H1 (cell line): Measurements from ENCODE around the gene GJA5. TPM values are rescaled to one million over a fixed set of nuclear protein-coding genes. Genes with fewer than 3 reads are reported as not detected.

Experiments used
- CTCF ChIA-PET: fragments of 300-600 bp; sonication (Branson Sonifier 250); formaldehyde crosslinking; loops from one replicate; lab custom pipeline; 2021; ENCODE audit not compliant: partially characterized antibody; lab: Charles Lee
- POLR2A ChIA-PET: fragments of 300-600 bp; sonication (Branson Sonifier 250); formaldehyde crosslinking; loops from one replicate; lab custom pipeline; 2021; ENCODE audit warnings: inconsistent platforms; ENCODE audit not compliant: partially characterized antibody; lab: Charles Lee
- DNase-seq, 2 experiments: peaks; one replicate each; pipeline versions ENCODE4 v3.0.0 to v3.0.0-alpha.2; 2010 to 2022; ENCODE audit warnings: low spot score in 2 of 2, low read depth in 1 of 2, mixed read lengths in 1 of 2
- FAIRE-seq: peaks from 2 replicates; lab custom pipeline; 2011; peaks lifted over from hg19 to GRCh38; lab: Jason Lieb, UNC
- H2AFZ ChIP-seq: 2 replicates; pipeline ENCODE4 v1.8.1; 2012; ENCODE audit warnings: low read length, inconsistent platforms
- H2AK5ac ChIP-seq: 2 replicates; pipeline ENCODE4 v1.6.1; 2013; ENCODE audit warnings: low read depth, low read length
- H2BK120ac ChIP-seq: replicated peaks from 2 replicates; pipeline ENCODE3; 2013; ENCODE audit warnings: low read depth, low read length, inconsistent platforms
- H2BK12ac ChIP-seq: 2 replicates; pipeline ENCODE4 v1.6.1; 2013; ENCODE audit warnings: low read depth, low read length
- H2BK15ac ChIP-seq: 2 replicates; pipeline ENCODE4 v1.6.1; 2013; ENCODE audit warnings: low read length
- H2BK20ac ChIP-seq: 2 replicates; pipeline ENCODE4 v1.6.1; 2013; ENCODE audit warnings: low read length
- H2BK5ac ChIP-seq: 2 replicates; pipeline ENCODE4 v1.6.1; 2013; ENCODE audit warnings: low read depth, low read length
- H3K14ac ChIP-seq: 2 replicates; pipeline ENCODE4 v1.6.1; 2013; ENCODE audit warnings: inconsistent platforms; ENCODE audit not compliant: insufficient read length
- H3K18ac ChIP-seq: 2 replicates; pipeline ENCODE4 v1.6.1; 2013; ENCODE audit warnings: low read length; ENCODE audit errors: extremely low read depth
- H3K23ac ChIP-seq: 2 replicates; pipeline ENCODE4 v1.6.1; 2013; ENCODE audit warnings: inconsistent platforms; ENCODE audit not compliant: insufficient read length
- H3K23me2 ChIP-seq: 2 replicates; pipeline ENCODE4 v1.6.1; 2013; ENCODE audit warnings: low read depth, low read length
- H3K27ac ChIP-seq: 2 replicates; pipeline ENCODE4 v1.6.1; 2011; ENCODE audit warnings: low read depth, low read length, inconsistent platforms
- H3K27me3 ChIP-seq, 4 experiments: replicated peaks in 1 of 4; 1 replicate in 1 of 4; 2 replicates in 3 of 4; pipeline versions ENCODE4 v1.6.1 to v1.8.1; 2011 to 2013; ENCODE audit warnings: low read length in 3 of 4, mild to moderate bottlenecking in 3 of 4, inconsistent platforms in 2 of 4, mixed read lengths in 2 of 4, moderate library complexity in 1 of 4; ENCODE audit not compliant: control insufficient read depth in 3 of 4, insufficient read depth in 3 of 4; ENCODE audit errors: extremely low read depth in 1 of 4
- H3K36me3 ChIP-seq, 4 experiments: 2 replicates each; pipeline versions ENCODE4 v1.6.1 to v1.8.1; 2011 to 2013; ENCODE audit warnings: mild to moderate bottlenecking in 4 of 4, low read length in 3 of 4, moderate library complexity in 2 of 4, control low read depth in 1 of 4, inconsistent platforms in 1 of 4; ENCODE audit not compliant: insufficient read depth in 4 of 4, control insufficient read depth in 2 of 4
- H3K4ac ChIP-seq: replicated peaks from 2 replicates; pipeline ENCODE3; 2013; ENCODE audit warnings: low read length, low read depth, mixed read lengths, inconsistent platforms; ENCODE audit not compliant: insufficient read length
- H3K4me1 ChIP-seq, 4 experiments: replicated peaks in 1 of 4; 1 replicate in 1 of 4; 2 replicates in 3 of 4; pipeline versions ENCODE4 v1.6.1 to v1.8.1; 2011 to 2013; ENCODE audit warnings: low read length in 3 of 4, inconsistent platforms in 2 of 4, mixed read lengths in 1 of 4; ENCODE audit not compliant: insufficient read depth in 4 of 4, control insufficient read depth in 3 of 4
- H3K4me2 ChIP-seq, 2 experiments: 2 replicates each; pipeline versions ENCODE4 v1.6.1 to v1.8.1; 2011 to 2013; ENCODE audit warnings: low read depth in 2 of 2, low read length in 2 of 2, control low read depth in 1 of 2, inconsistent platforms in 1 of 2, mild to moderate bottlenecking in 1 of 2; ENCODE audit not compliant: insufficient read depth in 1 of 2
- H3K4me3 ChIP-seq, 4 experiments: fragments of 200-600, 300-600 bp in 1 of 4; sonication (generic), shearing (Covaris generic), sonication (Bioruptor Twin) in 1 of 4; 2 replicates each; pipeline versions ENCODE4 v1.5.1 to v1.8.1; 2011 to 2016; ENCODE audit warnings: low read length in 4 of 4, low read depth in 3 of 4, control low read depth in 2 of 4, inconsistent platforms in 2 of 4, mild to moderate bottlenecking in 2 of 4, mixed read lengths in 1 of 4, moderate library complexity in 1 of 4; ENCODE audit not compliant: insufficient read depth in 2 of 4; ENCODE audit errors: extremely low read depth in 1 of 4
- H3K56ac ChIP-seq: replicated peaks from 2 replicates; pipeline ENCODE3; 2013; ENCODE audit warnings: low read depth, mild to moderate bottlenecking, mixed read lengths, low read length, inconsistent platforms; ENCODE audit not compliant: insufficient read length
- H3K79me1 ChIP-seq: 2 replicates; pipeline ENCODE4 v1.6.1; 2013; ENCODE audit warnings: low read depth, low read length, control low read depth
- H3K79me2 ChIP-seq, 2 experiments: 2 replicates each; pipeline versions ENCODE4 v1.6.1 to v1.8.1; 2012 to 2013; ENCODE audit warnings: low read length in 2 of 2, mild to moderate bottlenecking in 2 of 2, inconsistent platforms in 1 of 2; ENCODE audit not compliant: insufficient read depth in 2 of 2, control insufficient read depth in 1 of 2
- H3K9ac ChIP-seq, 4 experiments: replicated peaks in 1 of 4; 1 replicate in 1 of 4; 2 replicates in 3 of 4; pipeline versions ENCODE4 v1.6.1 to v1.8.1; 2011 to 2013; ENCODE audit warnings: low read depth in 3 of 4, low read length in 3 of 4, control low read depth in 2 of 4, mild to moderate bottlenecking in 2 of 4, moderate library complexity in 2 of 4, inconsistent platforms in 1 of 4; ENCODE audit errors: extremely low read depth in 1 of 4
- H3K9me3 ChIP-seq, 2 experiments: 2 replicates each; pipeline versions ENCODE4 v1.6.1 to v1.8.1; 2012 to 2013; ENCODE audit warnings: mild to moderate bottlenecking in 2 of 2, moderate library complexity in 2 of 2, control low read depth in 1 of 2, inconsistent platforms in 1 of 2, low read depth in 1 of 2, low read length in 1 of 2, mixed read lengths in 1 of 2; ENCODE audit not compliant: insufficient read depth in 2 of 2
- H4K20me1 ChIP-seq, 2 experiments: replicated peaks in 1 of 2; 2 replicates each; pipeline versions ENCODE3 to v1.8.1; 2011 to 2013; ENCODE audit warnings: inconsistent platforms in 2 of 2, low read length in 2 of 2, mild to moderate bottlenecking in 1 of 2; ENCODE audit not compliant: insufficient read depth in 2 of 2, control insufficient read depth in 1 of 2
- H4K5ac ChIP-seq: 2 replicates; pipeline ENCODE4 v1.6.1; 2013; ENCODE audit warnings: low read length, low read depth, mixed read lengths, inconsistent platforms; ENCODE audit not compliant: insufficient read length
- H4K8ac ChIP-seq: 2 replicates; pipeline ENCODE4 v1.8.0; 2013; ENCODE audit warnings: mild to moderate bottlenecking, moderate library complexity, low read length, inconsistent platforms; ENCODE audit not compliant: insufficient read depth; ENCODE audit errors: extremely low read depth
- H4K91ac ChIP-seq: replicated peaks from 2 replicates; pipeline ENCODE3; 2013; ENCODE audit warnings: low read length, mixed read lengths, inconsistent platforms; ENCODE audit not compliant: insufficient read length
- CHD2 ChIP-seq: IDR thresholded peaks from 2 replicates; pipeline ENCODE4 v1.6.1; 2012; ENCODE audit warnings: low read length, improper control_type of control experiment
- EP300 ChIP-seq, 2 experiments: IDR thresholded peaks; 1 replicate in 1 of 2; 2 replicates in 1 of 2; pipeline ENCODE4 v1.6.1; 2011 to 2012; ENCODE audit warnings: low read depth in 2 of 2, low read length in 2 of 2, mild to moderate bottlenecking in 2 of 2, borderline replicate concordance in 1 of 2, inconsistent platforms in 1 of 2, moderate library complexity in 1 of 2
- RAD21 ChIP-seq, 2 experiments: IDR thresholded peaks in 1 of 2; conservative IDR thresholded peaks in 1 of 2; 2 replicates each; pipeline ENCODE4 v1.6.1; 2011; ENCODE audit warnings: low read depth in 2 of 2, low read length in 2 of 2, improper control_type of control experiment in 1 of 2, inconsistent platforms in 1 of 2, mild to moderate bottlenecking in 1 of 2, moderate library complexity in 1 of 2
- SP4 ChIP-seq: IDR thresholded peaks from 2 replicates; pipeline ENCODE4 v1.6.1; 2012; ENCODE audit warnings: low read length, inconsistent platforms
- WGBS, 2 experiments: shearing (Covaris generic) in 1 of 2; methylation state at CpG; one replicate each; pipeline versions ENCODE4 v1.1.6 to v1.1.7; 2013 to 2015; ENCODE audit warnings: low lambda C conversion rate in 2 of 2, mixed read lengths in 2 of 2, inconsistent platforms in 1 of 2, low coverage in 1 of 2, missing lambda C conversion rate in 1 of 2; ENCODE audit not compliant: insufficient replicate concordance in 2 of 2, insufficient coverage in 1 of 2, insufficient read length in 1 of 2; ENCODE audit errors: extremely low coverage in 1 of 2, missing lambda C conversion rate in 1 of 2; 5-methylcytosine and 5-hydroxymethylcytosine counted together
- polyA plus RNA-seq, 7 experiments: library from polyadenylated mRNA; depleted of rRNA in 3 of 7; stranded (reverse) in 5 of 7; unstranded in 2 of 7; fragments of >200 nt in 5 of 7; fragments of 200-250 nt in 2 of 7; gene quantifications; 1 replicate in 5 of 7; 2 replicates in 1 of 7; 4 replicates in 1 of 7; pipeline versions ENCODE4 v1.2.1 to v1.2.3, GENCODE V29; 2011 to 2013; ENCODE audit warnings: missing spikeins in 2 of 7, mixed read lengths in 2 of 7
- total RNA-seq: library from RNA; stranded (reverse); fragmentation: NEBNext Ultra II Directional; extraction: Animal tissue kit (Norgen Biotek cat#: 25700); gene quantifications from 2 replicates; pipeline ENCODE4 v1.2.1, GENCODE V29; 2021

Gene GJA5
- total and polyA plus RNA-seq, 2 of the 8 experiments (the other 6 are each of a cell fraction or from before 2014, with no cell fraction given), result 1.2 to 2.7 TPM

DNA sequence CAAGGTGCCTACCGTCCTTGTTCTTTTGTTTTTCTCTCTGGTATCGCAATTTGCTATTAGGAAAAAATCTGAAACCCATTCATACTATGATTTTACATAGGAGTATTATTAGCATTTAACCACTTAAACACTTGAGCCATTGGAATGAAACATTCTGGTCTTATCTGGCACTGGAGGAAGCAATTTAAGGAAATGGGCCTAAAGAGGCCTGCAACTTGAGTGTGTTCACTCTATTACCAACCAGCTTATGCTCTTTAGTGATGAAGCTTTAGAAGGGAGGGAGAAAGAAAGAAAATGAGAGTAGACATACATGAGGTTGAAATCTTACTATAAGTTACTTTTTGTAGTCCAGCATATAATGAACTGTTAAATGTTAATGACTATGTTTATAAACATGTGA, 5.7 kb downstream of the GJA5 start:
- no peaks in the 10 kb centered on the region for H3K4me1 ChIP-seq
- H2AFZ ChIP-seq, result no peak overlapping the region
- H3K4me3 ChIP-seq, result no peak overlapping the region
- no peaks in the 10 kb centered on the region; a peak in 1 of 8 replicates for H3K36me3 ChIP-seq
- H3K27ac ChIP-seq, result no peak overlapping the region
- WGBS, 2 experiments, result 78% methylated on average over 2 of the region's 2 CpGs; no CpG with 5 or more reads in 1 of the 2 experiments
- H3K56ac ChIP-seq, result no peak overlapping the region
- no peak overlapping the region for H3K4ac ChIP-seq
- no peaks in the 10 kb centered on the region for H3K79me1 ChIP-seq
- H3K14ac ChIP-seq, result no peak overlapping the region
- H3K9me3 ChIP-seq, result no peaks in the 10 kb centered on the region
- H3K18ac ChIP-seq, result no peak overlapping the region
- no peaks in the 10 kb centered on the region for H4K20me1 ChIP-seq
- no peak overlapping the region for H4K5ac ChIP-seq
- H2BK20ac ChIP-seq, result no peak overlapping the region
- H3K27me3 ChIP-seq, result no peaks in the 10 kb centered on the region
- H2BK12ac ChIP-seq, result no peak overlapping the region
- TF ChIP-seq RAD21 (IDR thresholded peaks at IDR 0.05 in 1 of 2, conservative IDR thresholded peaks at IDR 0.05 in 1 of 2; ENCODE audit: low read depth in 2 of 2, low read length in 2 of 2), result no peak
- no peak for TF ChIP-seq EP300 (IDR thresholded peaks at IDR 0.05; ENCODE audit: borderline replicate concordance in 1 of 2, low read depth in 2 of 2, low read length in 2 of 2)
- no peak for TF ChIP-seq SP4
- no peak for TF ChIP-seq CHD2
- H2BK15ac ChIP-seq, result no peak overlapping the region
- H3K4me2 ChIP-seq, result no peak overlapping the region
- H3K9ac ChIP-seq, result no peak overlapping the region
- no peak overlapping the region for H2BK5ac ChIP-seq
- CTCF ChIA-PET, result interaction anchor here (0.8 to 1.2 kb wide), 2 partner anchors 11 to 53 kb away, joined by 3 read pairs; no protein-coding TSS in a partner anchor
- no peaks in the 10 kb centered on the region for H3K79me2 ChIP-seq
- no peak overlapping the region for H4K8ac ChIP-seq
- no peak overlapping the region for H2AK5ac ChIP-seq
- no peak overlapping the region for H3K23ac ChIP-seq
- no peak overlapping the region for H4K91ac ChIP-seq
- POLR2A ChIA-PET, result interaction anchor here (1.0 kb wide), 1 partner anchor 10 kb away, joined by 3 read pairs; no protein-coding TSS in a partner anchor
- H3K23me2 ChIP-seq, result no peaks in the 10 kb centered on the region
- FAIRE-seq, result no peak
- H2BK120ac ChIP-seq, result no peak overlapping the region
- DNase-seq, result no peak
